HL-60 (cell line): ENCODE measurements around the gene CCDC71L.

Experiments used
- DNase-seq, 2 experiments: peaks; one replicate each; pipeline ENCODE4 v3.0.0-alpha.2; 2010 to 2020; ENCODE audit warnings: low read depth in 1 of 2, low spot score in 1 of 2
- H3K27ac ChIP-seq: fragments of 250-450 bp; sonication (Bioruptor Pico); replicated peaks from 2 replicates; pipeline ENCODE4 v1.5.1; 2020; ENCODE audit warnings: mild to moderate bottlenecking, moderate library complexity
- H3K27me3 ChIP-seq: fragments of 250-450 bp; sonication (Bioruptor Pico); 2 replicates; pipeline ENCODE4 v1.5.1; 2021; ENCODE audit warnings: mild to moderate bottlenecking, moderate library complexity; ENCODE audit not compliant: insufficient read depth, poor library complexity, severe bottlenecking
- H3K4me3 ChIP-seq: replicated peaks from 2 replicates; pipeline ENCODE4 v1.5.1; 2011; ENCODE audit warnings: mild to moderate bottlenecking, control low read depth, low read length; ENCODE audit not compliant: insufficient read depth
- CTCF ChIP-seq: IDR thresholded peaks from one replicate; pipeline ENCODE4 v1.5.1; 2011; ENCODE audit warnings: low read length, control low read depth, inconsistent platforms; ENCODE audit not compliant: insufficient read depth
- GABPA ChIP-seq: IDR thresholded peaks from 2 replicates; pipeline ENCODE4 v1.6.1; 2012; ENCODE audit warnings: low read depth
- POLR2AphosphoS5 ChIP-seq: IDR thresholded peaks from 2 replicates; pipeline ENCODE4 v1.6.1; 2012; ENCODE audit warnings: low read depth
- REST ChIP-seq: IDR thresholded peaks from 2 replicates; pipeline ENCODE4 v1.6.1; 2012; ENCODE audit warnings: low read depth; ENCODE audit not compliant: insufficient replicate concordance
- SPI1 ChIP-seq: IDR thresholded peaks from 2 replicates; pipeline ENCODE4 v1.6.1; 2012; ENCODE audit warnings: low read depth, mild to moderate bottlenecking, borderline replicate concordance

The CCDC71L gene

GRCh38 chr7:106613279-106613678 is 47.7 kb downstream of the CCDC71L start:
- DNase-seq, result no peak
- no peaks in the 10 kb centered on the region for H3K27me3 ChIP-seq
- H3K4me3 ChIP-seq, result no peak overlapping the region
- no peak for TF ChIP-seq GABPA
- no peak for TF ChIP-seq CTCF
- no peak for TF ChIP-seq POLR2AphosphoS5
- TF ChIP-seq SPI1, result no peak
- no peak for TF ChIP-seq REST
- H3K27ac ChIP-seq, result no peak overlapping the region

GRCh38 chr7:106612432-106612831 is 48.5 kb downstream of the CCDC71L start:
- H3K27ac ChIP-seq, result no peak overlapping the region
- DNase-seq, result no peak
- no peaks in the 10 kb centered on the region for H3K27me3 ChIP-seq
- H3K4me3 ChIP-seq, result no peak overlapping the region
- TF ChIP-seq SPI1, result no peak
- no peak for TF ChIP-seq POLR2AphosphoS5
- no peak for TF ChIP-seq CTCF
- TF ChIP-seq REST, result no peak
- no peak for TF ChIP-seq GABPA

GRCh38 chr7:106611911-106612310 is 49.0 kb downstream of the CCDC71L start:
- TF ChIP-seq CTCF (no peak), REST (no peak), GABPA (no peak), POLR2AphosphoS5 (no peak), SPI1 (no peak)
- Histone ChIP-seq H3K27ac (no peak overlapping the region), H3K4me3 (no peak overlapping the region), H3K27me3 (no peaks in the 10 kb centered on the region)
- no peak for DNase-seq
